GM06990 (cell line): ENCODE results near the gene IRS1.

Source experiments
- DNase-seq: peaks from one replicate; pipeline ENCODE4 v3.0.0-alpha.2; 2011; ENCODE audit not compliant: insufficient read length; ENCODE audit errors: extremely low read depth
- H3K27me3 ChIP-seq: replicated peaks from 2 replicates; pipeline ENCODE4 v1.6.0; 2011; ENCODE audit warnings: low read length; ENCODE audit not compliant: control insufficient read depth, insufficient read depth
- H3K36me3 ChIP-seq: 2 replicates; pipeline ENCODE4 v1.5.1; 2011; ENCODE audit warnings: low read length; ENCODE audit not compliant: control insufficient read depth, insufficient read depth
- H3K4me3 ChIP-seq: replicated peaks from 2 replicates; pipeline ENCODE4 v1.5.1; 2011; ENCODE audit warnings: low read depth, mild to moderate bottlenecking, control low read depth, low read length
- TF ChIP-seq, protein P1 (sequence below): IDR thresholded peaks from 2 replicates; pipeline ENCODE4 v1.5.1; 2011; ENCODE audit warnings: low read length, control low read depth, mild to moderate bottlenecking, inconsistent platforms; ENCODE audit not compliant: insufficient read depth, poor library complexity, severe bottlenecking

Gene IRS1

DNA sequence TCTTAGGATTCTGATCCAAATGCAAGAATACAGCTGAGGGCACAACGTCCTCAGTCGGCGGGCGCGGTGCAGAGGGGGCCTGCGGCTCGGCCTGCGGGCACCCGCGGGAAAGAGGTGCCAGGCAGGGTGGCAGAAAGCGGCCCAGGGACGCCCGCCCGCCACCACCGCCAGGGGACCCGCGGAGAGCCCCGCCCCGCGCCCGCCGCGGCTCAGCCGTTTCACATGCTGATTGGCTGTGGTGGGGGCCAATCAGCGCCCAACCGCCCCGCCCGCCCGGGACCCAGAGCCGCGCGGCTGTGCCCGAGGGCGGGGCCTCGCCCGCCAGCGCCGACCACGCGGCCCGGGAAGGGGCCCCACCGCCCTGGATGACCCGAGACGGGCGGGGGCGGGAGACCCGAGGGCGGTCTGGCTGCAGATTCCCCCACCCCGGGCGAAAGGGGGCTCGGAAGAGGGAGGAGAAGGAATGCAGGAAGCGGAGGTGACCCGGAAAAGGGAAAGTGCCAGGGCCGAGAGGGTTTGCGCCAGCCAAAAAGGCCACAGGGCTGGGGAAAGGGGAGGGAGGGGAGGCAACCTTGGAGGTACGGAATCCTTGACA lies 8.0 kb downstream of the IRS1 start:
- no peaks in the 10 kb centered on the region for H3K27me3 ChIP-seq
- peak; percentile 89 for DNase-seq
- H3K36me3 ChIP-seq = no peaks in the 10 kb centered on the region
- peak overlapping the region; percentile 64 for H3K4me3 ChIP-seq
- TF ChIP-seq, protein P1, sequence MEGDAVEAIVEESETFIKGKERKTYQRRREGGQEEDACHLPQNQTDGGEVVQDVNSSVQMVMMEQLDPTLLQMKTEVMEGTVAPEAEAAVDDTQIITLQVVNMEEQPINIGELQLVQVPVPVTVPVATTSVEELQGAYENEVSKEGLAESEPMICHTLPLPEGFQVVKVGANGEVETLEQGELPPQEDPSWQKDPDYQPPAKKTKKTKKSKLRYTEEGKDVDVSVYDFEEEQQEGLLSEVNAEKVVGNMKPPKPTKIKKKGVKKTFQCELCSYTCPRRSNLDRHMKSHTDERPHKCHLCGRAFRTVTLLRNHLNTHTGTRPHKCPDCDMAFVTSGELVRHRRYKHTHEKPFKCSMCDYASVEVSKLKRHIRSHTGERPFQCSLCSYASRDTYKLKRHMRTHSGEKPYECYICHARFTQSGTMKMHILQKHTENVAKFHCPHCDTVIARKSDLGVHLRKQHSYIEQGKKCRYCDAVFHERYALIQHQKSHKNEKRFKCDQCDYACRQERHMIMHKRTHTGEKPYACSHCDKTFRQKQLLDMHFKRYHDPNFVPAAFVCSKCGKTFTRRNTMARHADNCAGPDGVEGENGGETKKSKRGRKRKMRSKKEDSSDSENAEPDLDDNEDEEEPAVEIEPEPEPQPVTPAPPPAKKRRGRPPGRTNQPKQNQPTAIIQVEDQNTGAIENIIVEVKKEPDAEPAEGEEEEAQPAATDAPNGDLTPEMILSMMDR = no peak

DNA sequence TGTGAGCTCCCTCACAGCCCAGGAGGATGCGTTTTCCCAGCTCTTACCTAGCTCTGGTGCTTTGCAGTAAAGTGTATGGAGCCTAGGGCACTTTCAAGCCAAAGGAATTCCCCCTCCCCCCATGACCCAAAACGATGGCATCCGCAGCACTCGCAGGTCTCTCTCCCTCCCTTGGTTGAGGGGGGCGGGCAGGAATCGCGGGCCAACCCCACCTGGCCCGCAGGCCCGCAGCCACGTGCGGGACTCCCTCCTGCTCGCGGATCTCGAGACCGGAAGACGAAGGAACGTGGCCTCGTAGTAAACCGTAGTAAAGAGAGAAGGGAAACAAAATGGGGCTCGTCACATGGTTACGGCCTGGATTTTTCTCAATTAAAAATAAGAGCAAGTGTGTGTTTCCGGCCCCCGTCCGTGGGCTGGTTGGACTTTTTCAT lies 8.5 kb downstream of the IRS1 start:
- TF ChIP-seq, protein P1 = no peak
- H3K36me3 ChIP-seq = no peaks in the 10 kb centered on the region
- DNase-seq = no peak
- no peaks in the 10 kb centered on the region for H3K27me3 ChIP-seq
- peak overlapping the region; percentile 64 for H3K4me3 ChIP-seq

DNA sequence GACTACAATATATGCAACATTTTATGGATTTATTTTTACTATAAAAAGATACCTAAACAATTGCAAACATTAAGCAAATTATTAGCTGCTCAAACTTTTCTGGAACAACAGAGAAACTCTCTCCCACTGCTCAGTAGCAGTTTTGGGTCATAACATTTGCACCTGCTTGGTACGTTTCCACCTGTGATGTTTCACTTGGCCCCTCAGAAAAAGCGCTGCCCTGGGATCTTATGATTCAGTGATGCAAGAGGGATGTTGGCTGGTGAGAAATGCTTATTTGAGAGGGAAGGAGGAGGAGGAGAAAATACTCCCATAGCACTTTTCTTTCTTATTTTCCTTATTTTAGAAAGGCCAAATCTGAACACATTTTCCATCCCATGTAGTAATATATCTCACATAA lies 9.2 kb downstream of the IRS1 start:
- Histone ChIP-seq H3K36me3 (no peaks in the 10 kb centered on the region), H3K27me3 (no peaks in the 10 kb centered on the region), H3K4me3 (no peak overlapping the region)
- TF ChIP-seq, protein P1 = no peak
- no peak for DNase-seq

DNA sequence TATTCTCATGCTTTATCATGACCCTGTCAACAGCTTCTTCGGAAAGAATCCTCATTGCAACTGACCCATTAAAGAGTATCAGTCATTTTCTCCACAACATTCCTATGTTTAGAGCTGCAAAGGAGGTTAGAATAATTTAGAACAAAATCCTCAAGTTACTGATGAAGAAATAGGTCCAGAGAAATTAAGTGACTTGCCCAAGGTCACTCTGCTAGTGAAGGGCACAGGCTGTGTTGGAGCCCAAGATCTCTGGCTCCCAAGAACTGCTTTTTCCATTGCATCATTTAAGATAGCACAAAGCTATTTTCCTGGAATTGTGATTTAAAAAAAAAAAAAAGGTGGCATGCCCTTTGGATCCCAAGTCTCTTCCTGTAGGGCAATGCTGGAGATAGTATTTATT lies 9.6 kb downstream of the IRS1 start:
- no peaks in the 10 kb centered on the region for H3K36me3 ChIP-seq
- no peak for DNase-seq
- H3K4me3 ChIP-seq = no peak overlapping the region
- H3K27me3 ChIP-seq = no peaks in the 10 kb centered on the region
- TF ChIP-seq, protein P1 = no peak

DNA sequence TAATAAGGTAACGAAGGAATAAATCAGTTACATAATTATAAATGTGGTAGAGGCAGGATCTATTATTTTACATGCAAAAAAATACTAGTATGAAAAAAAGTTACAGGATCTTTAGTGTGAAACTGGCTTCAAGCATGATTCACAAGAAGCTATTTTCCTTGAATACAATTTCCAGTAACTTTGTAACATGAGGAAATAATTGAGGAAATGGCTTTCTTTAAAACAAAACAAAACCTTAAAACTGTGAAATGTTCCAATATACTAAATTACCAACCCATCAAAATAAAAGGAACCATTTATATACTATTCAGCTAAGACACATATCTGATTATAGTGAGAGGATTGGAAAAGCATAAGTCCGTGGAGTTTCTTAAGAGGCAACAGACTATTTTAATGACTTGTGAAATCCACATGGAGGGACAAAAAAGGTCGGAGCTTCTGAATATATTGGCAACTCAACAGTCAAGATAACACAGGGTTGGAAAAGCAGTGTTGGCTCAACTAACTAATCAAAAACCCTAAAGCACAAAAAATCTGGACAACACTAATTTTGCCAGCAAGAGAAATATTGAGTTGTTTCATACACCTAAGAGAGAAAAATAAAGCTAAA lies 10.6 kb downstream of the IRS1 start:
- H3K36me3 ChIP-seq = no peaks in the 10 kb centered on the region
- no peak for DNase-seq

More for the DNA sequence above, 10.6 kb downstream of the IRS1 start:
- Histone ChIP-seq H3K27me3 (no peaks in the 10 kb centered on the region), H3K4me3 (no peak overlapping the region)
- TF ChIP-seq, protein P1 = no peak
